ENCODE measurements around the gene SCYL2.

GRCh38 chr12:100251917-100252316 lies 15.1 kb upstream of the SCYL2 start:
- TF ChIP-seq POLR2A (IDR thresholded peaks at IDR 0.05) (no peak), CTCF (IDR thresholded peaks at IDR 0.05) (no peak)

Data from ovary (tissue), 3 donors.